GM12878 (cell line): ENCODE measurements around the gene APCDD1.

Experiments
- BHLHE40 ChIP-seq, 2 experiments: fragments of 450-650 bp in 1 of 2; IDR thresholded peaks; 2 replicates each; pipeline ENCODE4 v1.6.1; 2011 to 2017; ENCODE audit warnings: low read depth in 2 of 2, borderline replicate concordance in 1 of 2, improper control_type of control experiment in 1 of 2, low read length in 1 of 2, mild to moderate bottlenecking in 1 of 2
- CBX5 ChIP-seq: sonication (generic); IDR thresholded peaks from 2 replicates; pipeline ENCODE4 v1.6.1; 2016; ENCODE audit warnings: low read depth, moderate library complexity, mild to moderate bottlenecking, inconsistent platforms
- CHD2 ChIP-seq: IDR thresholded peaks from 2 replicates; pipeline ENCODE4 v1.6.1; 2011; ENCODE audit warnings: low read depth, low read length, improper control_type of control experiment, borderline replicate concordance
- EGR1 ChIP-seq, 2 experiments: IDR thresholded peaks; 1 replicate in 1 of 2; 2 replicates in 1 of 2; pipeline ENCODE4 v1.6.1; 2011 to 2012; ENCODE audit warnings: low read depth in 2 of 2, low read length in 2 of 2, borderline replicate concordance in 1 of 2, mild to moderate bottlenecking in 1 of 2, moderate library complexity in 1 of 2
- EZH2 ChIP-seq: IDR thresholded peaks from 2 replicates; pipeline ENCODE4 v1.6.1; 2012; ENCODE audit warnings: low read depth, mild to moderate bottlenecking, control low read depth, inconsistent platforms, low read length, borderline replicate concordance; ENCODE audit not compliant: control insufficient read depth
- MYC ChIP-seq: IDR thresholded peaks from 2 replicates; pipeline ENCODE4 v1.6.1; 2011; ENCODE audit warnings: mild to moderate bottlenecking, low read length, moderate library complexity, inconsistent platforms; ENCODE audit not compliant: insufficient read depth, insufficient replicate concordance, insufficient read length, severe bottlenecking
- NFYB ChIP-seq: IDR thresholded peaks from 2 replicates; pipeline ENCODE4 v1.6.1; 2011; ENCODE audit warnings: low read depth, mild to moderate bottlenecking, low read length, improper control_type of control experiment, moderate library complexity; ENCODE audit not compliant: insufficient read depth
- NR2C1 ChIP-seq: fragments of 450-650 bp; IDR thresholded peaks from 2 replicates; pipeline ENCODE4 v1.6.1; 2017; ENCODE audit warnings: antibody characterized with exemption, mild to moderate bottlenecking, moderate library complexity
- PAX5 ChIP-seq: IDR thresholded peaks from 2 replicates; pipeline ENCODE4 v1.6.1; 2011; ENCODE audit warnings: low read depth, low read length, borderline replicate concordance
- POLR2AphosphoS5 ChIP-seq: IDR thresholded peaks from 2 replicates; pipeline ENCODE4 v1.6.1; 2011; ENCODE audit warnings: mild to moderate bottlenecking, low read length, inconsistent platforms
- TF ChIP-seq, protein P1 (sequence below), 3 experiments: IDR thresholded peaks in 2 of 3; conservative IDR thresholded peaks in 1 of 3; 2 replicates each; pipeline ENCODE4 v1.5.1; 2011; ENCODE audit warnings: low read depth in 3 of 3, low read length in 3 of 3, mild to moderate bottlenecking in 3 of 3, control low read depth in 2 of 3, moderate library complexity in 2 of 3, inconsistent platforms in 1 of 3, mixed read lengths in 1 of 3; ENCODE audit not compliant: control insufficient read depth in 2 of 3, insufficient read depth in 1 of 3; ENCODE audit errors: extremely low read depth in 1 of 3
- TF ChIP-seq, protein P2 (sequence below): IDR thresholded peaks from 2 replicates; pipeline ENCODE4 v1.6.1; 2012; ENCODE audit warnings: low read depth, low read length, improper control_type of control experiment
- TF ChIP-seq, protein P3 (sequence below): IDR thresholded peaks from 2 replicates; pipeline ENCODE4 v1.6.1; 2012; ENCODE audit warnings: low read depth, low read length, improper control_type of control experiment
- TF ChIP-seq, protein P4 (sequence below): IDR thresholded peaks from 2 replicates; pipeline ENCODE4 v1.6.1; 2011; ENCODE audit warnings: mild to moderate bottlenecking, low read depth, low read length, moderate library complexity; ENCODE audit not compliant: insufficient replicate concordance

DNA sequence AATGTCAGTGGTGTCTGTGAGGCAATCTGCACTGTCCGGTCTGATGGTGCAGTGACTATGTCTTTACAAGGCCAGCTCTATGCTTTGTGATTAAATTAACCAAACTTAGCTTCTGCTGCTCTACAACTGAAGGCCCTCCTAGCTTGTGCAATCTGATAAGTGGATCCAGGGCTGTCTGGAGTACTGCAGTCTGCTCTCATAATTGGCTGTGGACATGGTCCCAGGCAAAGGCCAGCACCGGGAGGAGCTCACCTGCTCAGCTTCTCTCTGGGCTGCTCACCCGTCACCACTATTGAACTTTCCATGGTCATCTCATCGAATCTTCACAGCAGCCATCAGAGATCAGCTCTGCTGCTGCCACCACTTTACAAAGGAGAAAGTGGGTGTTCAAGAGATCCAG lies 13.0 kb upstream of the APCDD1 start:
- TF ChIP-seq, protein P1, sequence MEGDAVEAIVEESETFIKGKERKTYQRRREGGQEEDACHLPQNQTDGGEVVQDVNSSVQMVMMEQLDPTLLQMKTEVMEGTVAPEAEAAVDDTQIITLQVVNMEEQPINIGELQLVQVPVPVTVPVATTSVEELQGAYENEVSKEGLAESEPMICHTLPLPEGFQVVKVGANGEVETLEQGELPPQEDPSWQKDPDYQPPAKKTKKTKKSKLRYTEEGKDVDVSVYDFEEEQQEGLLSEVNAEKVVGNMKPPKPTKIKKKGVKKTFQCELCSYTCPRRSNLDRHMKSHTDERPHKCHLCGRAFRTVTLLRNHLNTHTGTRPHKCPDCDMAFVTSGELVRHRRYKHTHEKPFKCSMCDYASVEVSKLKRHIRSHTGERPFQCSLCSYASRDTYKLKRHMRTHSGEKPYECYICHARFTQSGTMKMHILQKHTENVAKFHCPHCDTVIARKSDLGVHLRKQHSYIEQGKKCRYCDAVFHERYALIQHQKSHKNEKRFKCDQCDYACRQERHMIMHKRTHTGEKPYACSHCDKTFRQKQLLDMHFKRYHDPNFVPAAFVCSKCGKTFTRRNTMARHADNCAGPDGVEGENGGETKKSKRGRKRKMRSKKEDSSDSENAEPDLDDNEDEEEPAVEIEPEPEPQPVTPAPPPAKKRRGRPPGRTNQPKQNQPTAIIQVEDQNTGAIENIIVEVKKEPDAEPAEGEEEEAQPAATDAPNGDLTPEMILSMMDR (IDR thresholded peaks at IDR 0.05 in 2 of 3, conservative IDR thresholded peaks at IDR 0.05 in 1 of 3; ENCODE audit: control insufficient read depth in 2 of 3, extremely low read depth in 1 of 3, insufficient read depth in 1 of 3, low read depth in 3 of 3, low read length in 3 of 3): no peak
- TF ChIP-seq POLR2AphosphoS5 (no peak), MYC (no peak), PAX5 (no peak), EZH2 (no peak), EGR1 (IDR thresholded peaks at IDR 0.05; ENCODE audit: borderline replicate concordance in 1 of 2, low read depth in 2 of 2, low read length in 2 of 2) (no peak), BHLHE40 (IDR thresholded peaks at IDR 0.05; ENCODE audit: borderline replicate concordance in 1 of 2, low read depth in 2 of 2, low read length in 1 of 2) (no peak), CBX5 (no peak), CHD2 (no peak), NFYB (no peak), NR2C1 (no peak)
- TF ChIP-seq, protein P2, sequence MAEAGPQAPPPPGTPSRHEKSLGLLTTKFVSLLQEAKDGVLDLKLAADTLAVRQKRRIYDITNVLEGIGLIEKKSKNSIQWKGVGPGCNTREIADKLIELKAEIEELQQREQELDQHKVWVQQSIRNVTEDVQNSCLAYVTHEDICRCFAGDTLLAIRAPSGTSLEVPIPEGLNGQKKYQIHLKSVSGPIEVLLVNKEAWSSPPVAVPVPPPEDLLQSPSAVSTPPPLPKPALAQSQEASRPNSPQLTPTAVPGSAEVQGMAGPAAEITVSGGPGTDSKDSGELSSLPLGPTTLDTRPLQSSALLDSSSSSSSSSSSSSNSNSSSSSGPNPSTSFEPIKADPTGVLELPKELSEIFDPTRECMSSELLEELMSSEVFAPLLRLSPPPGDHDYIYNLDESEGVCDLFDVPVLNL: no peak
- TF ChIP-seq, protein P3, sequence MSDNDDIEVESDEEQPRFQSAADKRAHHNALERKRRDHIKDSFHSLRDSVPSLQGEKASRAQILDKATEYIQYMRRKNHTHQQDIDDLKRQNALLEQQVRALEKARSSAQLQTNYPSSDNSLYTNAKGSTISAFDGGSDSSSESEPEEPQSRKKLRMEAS: no peak
- TF ChIP-seq, protein P4, sequence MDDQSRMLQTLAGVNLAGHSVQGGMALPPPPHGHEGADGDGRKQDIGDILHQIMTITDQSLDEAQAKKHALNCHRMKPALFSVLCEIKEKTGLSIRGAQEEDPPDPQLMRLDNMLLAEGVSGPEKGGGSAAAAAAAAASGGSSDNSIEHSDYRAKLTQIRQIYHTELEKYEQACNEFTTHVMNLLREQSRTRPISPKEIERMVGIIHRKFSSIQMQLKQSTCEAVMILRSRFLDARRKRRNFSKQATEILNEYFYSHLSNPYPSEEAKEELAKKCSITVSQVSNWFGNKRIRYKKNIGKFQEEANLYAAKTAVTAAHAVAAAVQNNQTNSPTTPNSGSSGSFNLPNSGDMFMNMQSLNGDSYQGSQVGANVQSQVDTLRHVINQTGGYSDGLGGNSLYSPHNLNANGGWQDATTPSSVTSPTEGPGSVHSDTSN: no peak
